HUES48 (cell line): ENCODE data around the gene MESP2.

ENCODE experiments used
- H3K27ac ChIP-seq: one replicate; pipeline ENCODE4 v1.7.0; 2013; ENCODE audit warnings: low read depth, low read length, inconsistent platforms
- H3K27me3 ChIP-seq: 2 replicates; pipeline ENCODE4 v1.6.1; 2013; ENCODE audit warnings: mild to moderate bottlenecking, low read length; ENCODE audit not compliant: control insufficient read depth, insufficient read depth
- H3K36me3 ChIP-seq: 2 replicates; pipeline ENCODE4 v1.6.1; 2013; ENCODE audit warnings: low read length; ENCODE audit not compliant: control insufficient read depth, insufficient read depth
- H3K4me1 ChIP-seq: 2 replicates; pipeline ENCODE4 v1.6.1; 2013; ENCODE audit warnings: mild to moderate bottlenecking, low read length; ENCODE audit not compliant: control insufficient read depth, insufficient read depth
- H3K4me3 ChIP-seq: 2 replicates; pipeline ENCODE4 v1.5.1; 2013; ENCODE audit warnings: mild to moderate bottlenecking, low read depth, low read length
- H3K9ac ChIP-seq: 2 replicates; pipeline ENCODE4 v1.6.1; 2013; ENCODE audit warnings: mild to moderate bottlenecking, low read depth, low read length, moderate library complexity
- H3K9me3 ChIP-seq: 2 replicates; pipeline ENCODE4 v1.6.1; 2013; ENCODE audit warnings: low read length; ENCODE audit not compliant: control insufficient read depth, insufficient read depth

Gene MESP2

GRCh38 chr15:89802986-89803824 lies 27.1 kb downstream of the MESP2 start:
- H3K36me3 ChIP-seq, result no peaks in the 10 kb centered on the region
- no peaks in the 10 kb centered on the region for H3K4me1 ChIP-seq
- no peaks in the 10 kb centered on the region for H3K27me3 ChIP-seq
- no peaks in the 10 kb centered on the region for H3K9me3 ChIP-seq
- no peak overlapping the region for H3K4me3 ChIP-seq
- H3K27ac ChIP-seq, result no peak overlapping the region
- H3K9ac ChIP-seq, result no peak overlapping the region

GRCh38 chr15:89803941-89804800 lies 28.0 kb downstream of the MESP2 start:
- Histone ChIP-seq H3K27me3 (no peaks in the 10 kb centered on the region), H3K36me3 (no peaks in the 10 kb centered on the region), H3K9ac (no peak overlapping the region), H3K4me3 (no peak overlapping the region), H3K27ac (no peak overlapping the region), H3K9me3 (no peaks in the 10 kb centered on the region), H3K4me1 (no peaks in the 10 kb centered on the region)

GRCh38 chr15:89805241-89806209 lies 29.4 kb downstream of the MESP2 start:
- H3K27me3 ChIP-seq, result no peaks in the 10 kb centered on the region
- no peak overlapping the region for H3K9ac ChIP-seq
- H3K36me3 ChIP-seq, result no peaks in the 10 kb centered on the region
- H3K27ac ChIP-seq, result no peak overlapping the region
- H3K4me1 ChIP-seq, result no peaks in the 10 kb centered on the region
- H3K4me3 ChIP-seq, result no peak overlapping the region
- no peaks in the 10 kb centered on the region for H3K9me3 ChIP-seq

- Histone ChIP-seq H3K4me3 (no peak overlapping the region), H3K27me3 (no peaks in the 10 kb centered on the region), H3K4me1 (no peaks in the 10 kb centered on the region), H3K36me3 (no peaks in the 10 kb centered on the region), H3K27ac (no peak overlapping the region), H3K9ac (no peak overlapping the region), H3K9me3 (no peaks in the 10 kb centered on the region)
Observed at GRCh38 chr15:89806210-89806558, 30.1 kb downstream of the MESP2 start.

GRCh38 chr15:89806559-89807550 lies 30.7 kb downstream of the MESP2 start:
- Histone ChIP-seq H3K4me1 (no peaks in the 10 kb centered on the region), H3K9ac (no peak overlapping the region), H3K9me3 (no peaks in the 10 kb centered on the region), H3K27ac (no peak overlapping the region), H3K27me3 (no peaks in the 10 kb centered on the region), H3K4me3 (no peak overlapping the region), H3K36me3 (no peaks in the 10 kb centered on the region)

GRCh38 chr15:89807689-89808088 lies 31.6 kb downstream of the MESP2 start:
- Histone ChIP-seq H3K9me3 (no peaks in the 10 kb centered on the region), H3K27me3 (no peaks in the 10 kb centered on the region), H3K27ac (no peak overlapping the region), H3K4me1 (no peaks in the 10 kb centered on the region), H3K4me3 (no peak overlapping the region), H3K36me3 (no peaks in the 10 kb centered on the region), H3K9ac (no peak overlapping the region)

- H3K27me3 ChIP-seq, result peaks cover 3% of the 10 kb centered on the region; the same call in 1 of the 2 replicates
- H3K4me1 ChIP-seq, result no peaks in the 10 kb centered on the region
- H3K9ac ChIP-seq, result no peak overlapping the region
- H3K27ac ChIP-seq, result no peak overlapping the region
- H3K36me3 ChIP-seq, result no peaks in the 10 kb centered on the region
- no peaks in the 10 kb centered on the region for H3K9me3 ChIP-seq
- no peak overlapping the region for H3K4me3 ChIP-seq
Observed at GRCh38 chr15:89808160-89808870, 32.2 kb downstream of the MESP2 start.

- Histone ChIP-seq H3K27ac (no peak overlapping the region), H3K9ac (no peak overlapping the region), H3K27me3 (peaks cover 12% of the 10 kb centered on the region), H3K9me3 (no peaks in the 10 kb centered on the region), H3K4me1 (no peaks in the 10 kb centered on the region), H3K4me3 (no peak overlapping the region), H3K36me3 (no peaks in the 10 kb centered on the region)
Observed at GRCh38 chr15:89809093-89809786, 33.1 kb downstream of the MESP2 start.

- no peaks in the 10 kb centered on the region for H3K9me3 ChIP-seq
- H3K36me3 ChIP-seq, result no peaks in the 10 kb centered on the region
- no peaks in the 10 kb centered on the region for H3K4me1 ChIP-seq
- H3K27me3 ChIP-seq, result peaks cover 16% of the 10 kb centered on the region
- no peak overlapping the region for H3K27ac ChIP-seq
- no peak overlapping the region for H3K4me3 ChIP-seq
- H3K9ac ChIP-seq, result no peak overlapping the region
Observed at GRCh38 chr15:89809787-89810148, 33.6 kb downstream of the MESP2 start.
